Astrocyte (in vitro differentiated cells and primary cell): ENCODE data around the gene RASGRP3. TPM values are rescaled to one million over a fixed set of nuclear protein-coding genes. Genes with fewer than 3 reads are reported as not detected.
A peak's percentile ranks its signal among the peaks of the same experiment; 100 is the strongest.

Experiments used
- DNase-seq: peaks from one replicate; pipeline ENCODE4 v3.0.0-alpha.2; 2010; ENCODE audit warnings: low read depth
- FAIRE-seq: peaks from 2 replicates; lab custom pipeline; 2011; peaks lifted over from hg19 to GRCh38; lab: Jason Lieb, UNC
- H2AFZ ChIP-seq: 2 replicates; pipeline ENCODE4 v1.6.0; 2012; ENCODE audit warnings: low read depth, low read length, inconsistent platforms
- H3K27ac ChIP-seq: 2 replicates; pipeline ENCODE4 v1.5.1; 2011; ENCODE audit warnings: low read depth, low read length, inconsistent platforms
- H3K27me3 ChIP-seq: 2 replicates; pipeline ENCODE4 v1.6.0; 2011; ENCODE audit warnings: low read length, inconsistent platforms; ENCODE audit not compliant: insufficient read depth
- H3K36me3 ChIP-seq: 2 replicates; pipeline ENCODE4 v1.5.1; 2011; ENCODE audit warnings: low read length, inconsistent platforms; ENCODE audit not compliant: insufficient read depth
- H3K4me1 ChIP-seq: 2 replicates; pipeline ENCODE4 v1.5.1; 2011; ENCODE audit warnings: low read length, inconsistent platforms; ENCODE audit not compliant: insufficient read depth
- H3K4me2 ChIP-seq: 2 replicates; pipeline ENCODE4 v1.6.0; 2012; ENCODE audit warnings: low read length, inconsistent platforms
- H3K4me3 ChIP-seq: 2 replicates; pipeline ENCODE4 v1.5.1; 2011; ENCODE audit warnings: low read depth, mild to moderate bottlenecking, low read length, inconsistent platforms; ENCODE audit not compliant: insufficient read depth
- H3K79me2 ChIP-seq: 2 replicates; pipeline ENCODE4 v1.6.0; 2012; ENCODE audit warnings: mild to moderate bottlenecking, low read length, inconsistent platforms; ENCODE audit not compliant: insufficient read depth
- H3K9ac ChIP-seq: 2 replicates; pipeline ENCODE4 v1.6.0; 2012; ENCODE audit warnings: mild to moderate bottlenecking, low read length, inconsistent platforms
- H3K9me3 ChIP-seq: 2 replicates; pipeline ENCODE4 v1.5.1; 2012; ENCODE audit warnings: low read depth, mild to moderate bottlenecking, low read length, inconsistent platforms; ENCODE audit not compliant: insufficient read depth
- H4K20me1 ChIP-seq: 2 replicates; pipeline ENCODE4 v1.6.0; 2012; ENCODE audit warnings: low read length, inconsistent platforms; ENCODE audit not compliant: insufficient read depth
- H3K27ac Mint-ChIP-seq: one replicate; pipeline ENCODE4 v1.8.0; 2021; ENCODE audit warnings: mild to moderate bottlenecking, mixed read lengths; ENCODE audit not compliant: unreplicated experiment
- H3K27me3 Mint-ChIP-seq: one replicate; pipeline ENCODE4 v1.8.0; 2021; ENCODE audit warnings: low read depth, mixed read lengths; ENCODE audit not compliant: unreplicated experiment
- H3K36me3 Mint-ChIP-seq: one replicate; pipeline ENCODE4 v1.8.0; 2021; ENCODE audit warnings: low read depth, mixed read lengths; ENCODE audit not compliant: unreplicated experiment
- H3K4me1 Mint-ChIP-seq: one replicate; pipeline ENCODE4 v1.8.0; 2021; ENCODE audit warnings: low read depth, mixed read lengths; ENCODE audit not compliant: unreplicated experiment
- H3K4me3 Mint-ChIP-seq: one replicate; pipeline ENCODE4 v1.8.0; 2021; ENCODE audit warnings: mild to moderate bottlenecking, moderate library complexity, mixed read lengths; ENCODE audit not compliant: unreplicated experiment
- H3K9me3 Mint-ChIP-seq: one replicate; pipeline ENCODE4 v1.8.0; 2021; ENCODE audit warnings: mild to moderate bottlenecking, mixed read lengths; ENCODE audit not compliant: unreplicated experiment
- CTCF ChIP-seq: IDR thresholded peaks from 2 replicates; pipeline ENCODE4 v1.5.1; 2011; ENCODE audit warnings: low read depth, mild to moderate bottlenecking, inconsistent platforms, low read length, moderate library complexity; ENCODE audit not compliant: insufficient read depth
- EZH2 ChIP-seq: IDR thresholded peaks from 2 replicates; pipeline ENCODE4 v1.6.1; 2012; ENCODE audit warnings: mild to moderate bottlenecking, low read length, inconsistent platforms; ENCODE audit not compliant: insufficient read depth
- total RNA-seq: library from RNA; stranded (reverse); gene quantifications from 2 replicates; pipeline ENCODE4 v1.2.1, GENCODE V29; 2021

RASGRP3 gene
- total RNA-seq, 1 donor from 2014 or later: 2.8 TPM

GRCh38 chr2:33442528-33443079, 33.8 kb upstream of the RASGRP3 start:
- no peak overlapping the region for H3K27ac Mint-ChIP-seq
- H3K4me1 Mint-ChIP-seq: peaks cover under 1% of the 10 kb centered on the region
- no peaks in the 10 kb centered on the region for H3K36me3 Mint-ChIP-seq

GRCh38 chr2:33443274-33443829, 33.1 kb upstream of the RASGRP3 start:
- Mint-ChIP-seq H3K27me3 (no peaks in the 10 kb centered on the region), H3K36me3 (no peaks in the 10 kb centered on the region), H3K4me1 (no peaks in the 10 kb centered on the region), H3K27ac (no peak overlapping the region), H3K4me3 (no peak overlapping the region), H3K9me3 (no peaks in the 10 kb centered on the region)
- H3K27me3 ChIP-seq: no peaks in the 10 kb centered on the region
- no peak overlapping the region for H3K4me3 ChIP-seq
- no peaks in the 10 kb centered on the region for H3K36me3 ChIP-seq
- H3K27ac ChIP-seq: no peak overlapping the region
- H3K4me1 ChIP-seq: no peaks in the 10 kb centered on the region
- DNase-seq (peak; percentile 39), FAIRE-seq (no peak)
- no peak for TF ChIP-seq EZH2
- no peak for TF ChIP-seq CTCF
- H3K9me3 ChIP-seq: no peaks in the 10 kb centered on the region
- H3K9ac ChIP-seq: no peak overlapping the region
- H3K79me2 ChIP-seq: no peaks in the 10 kb centered on the region
- H3K4me2 ChIP-seq: no peak overlapping the region
- H2AFZ ChIP-seq: no peak overlapping the region
- H4K20me1 ChIP-seq: no peaks in the 10 kb centered on the region

More at GRCh38 chr2:33442528-33443079, 33.8 kb upstream of the RASGRP3 start:
- H3K27me3 ChIP-seq: no peaks in the 10 kb centered on the region
- Mint-ChIP-seq H3K27me3 (no peaks in the 10 kb centered on the region), H3K4me3 (no peak overlapping the region), H3K9me3 (no peaks in the 10 kb centered on the region)
- H2AFZ ChIP-seq: no peak overlapping the region
- no peak overlapping the region for H3K9ac ChIP-seq
- H3K79me2 ChIP-seq: no peaks in the 10 kb centered on the region
- H3K4me1 ChIP-seq: peaks cover 3% of the 10 kb centered on the region
- no peak for DNase-seq
- TF ChIP-seq CTCF: no peak
- no peak for TF ChIP-seq EZH2
- no peak overlapping the region for H3K4me2 ChIP-seq
- H3K27ac ChIP-seq: no peak overlapping the region
- H3K36me3 ChIP-seq: no peaks in the 10 kb centered on the region
- H4K20me1 ChIP-seq: no peaks in the 10 kb centered on the region
- FAIRE-seq: no peak
- no peak overlapping the region for H3K4me3 ChIP-seq
- H3K9me3 ChIP-seq: no peaks in the 10 kb centered on the region

GRCh38 chr2:33444967-33445366, 31.5 kb upstream of the RASGRP3 start:
- no peak overlapping the region for H3K4me3 Mint-ChIP-seq
- H2AFZ ChIP-seq: no peak overlapping the region
- TF ChIP-seq EZH2 (no peak), CTCF (no peak)
- no peak overlapping the region for H3K27ac ChIP-seq
- H3K4me3 ChIP-seq: no peak overlapping the region
- no peaks in the 10 kb centered on the region for H3K36me3 Mint-ChIP-seq
- no peaks in the 10 kb centered on the region for H3K79me2 ChIP-seq
- no peaks in the 10 kb centered on the region for H3K4me1 Mint-ChIP-seq
- H3K4me2 ChIP-seq: no peak overlapping the region
- no peak overlapping the region for H3K9ac ChIP-seq
- no peaks in the 10 kb centered on the region for H3K4me1 ChIP-seq
- no peak overlapping the region for H3K27ac Mint-ChIP-seq
- H3K9me3 ChIP-seq: no peaks in the 10 kb centered on the region
- H3K27me3 Mint-ChIP-seq: no peaks in the 10 kb centered on the region
- H4K20me1 ChIP-seq: no peaks in the 10 kb centered on the region
- no peaks in the 10 kb centered on the region for H3K9me3 Mint-ChIP-seq
- H3K36me3 ChIP-seq: no peaks in the 10 kb centered on the region
- no peaks in the 10 kb centered on the region for H3K27me3 ChIP-seq
- DNase-seq (no peak), FAIRE-seq (no peak)
